K562 (cell line): ENCODE results near the gene MADD. TPM values are rescaled to one million over a fixed set of nuclear protein-coding genes. Genes with fewer than 3 reads are reported as not detected.

ENCODE experiments used
- BCL6 ChIP-seq: fragments of 250-450 bp; sonication (Bioruptor Pico); IDR thresholded peaks from 2 replicates; pipeline ENCODE4 v1.4.0; 2020
- DACH1 ChIP-seq: fragments of 450-650 bp; IDR thresholded peaks from 2 replicates; pipeline ENCODE4 v1.6.1; 2018; ENCODE audit not compliant: partially characterized antibody
- IRF2 ChIP-seq: sonication (generic); formaldehyde crosslinking; IDR thresholded peaks from 2 replicates; pipeline ENCODE4 v1.8.1; 2022; ENCODE audit warnings: mild to moderate bottlenecking, missing genetic modification reagents
- KDM4B ChIP-seq, 2 experiments: fragments of 450-650 bp in 1 of 2; sonication (generic) in 1 of 2; IDR thresholded peaks; 2 replicates each; pipeline ENCODE4 v1.6.1; 2016 to 2017; ENCODE audit warnings: borderline replicate concordance in 2 of 2, antibody characterized with exemption in 1 of 2, low read depth in 1 of 2, mild to moderate bottlenecking in 1 of 2
- KLF16 ChIP-seq: IDR thresholded peaks from 2 replicates; pipeline ENCODE4 v1.6.1; 2016; ENCODE audit warnings: antibody characterized with exemption
- POLR2AphosphoS5 ChIP-seq: IDR thresholded peaks from 2 replicates; pipeline ENCODE4 v1.6.1; 2011; ENCODE audit warnings: mild to moderate bottlenecking, low read depth, low read length, moderate library complexity; ENCODE audit not compliant: control insufficient read depth, insufficient read depth
- PRMT5 ChIP-seq: sonication (generic); formaldehyde crosslinking; IDR thresholded peaks from 2 replicates; pipeline ENCODE4 v1.5.0; 2020; ENCODE audit warnings: missing genetic modification reagents
- TCF7 ChIP-seq: sonication (generic); IDR thresholded peaks from 2 replicates; pipeline ENCODE4 v1.6.1; 2016; ENCODE audit warnings: antibody characterized with exemption, borderline replicate concordance
- ZNF239 ChIP-seq: fragments of 250-450 bp; sonication (Bioruptor Pico); IDR thresholded peaks from 2 replicates; pipeline ENCODE4 v1.4.0; 2020; ENCODE audit warnings: mild to moderate bottlenecking
- ZNF347 ChIP-seq: fragments of 450-650 bp; formaldehyde crosslinking; IDR thresholded peaks from 2 replicates; pipeline ENCODE4 v1.4.0; 2020; ENCODE audit warnings: low read depth, mild to moderate bottlenecking, moderate library complexity
- polyA plus RNA-seq, 8 experiments: library from polyadenylated mRNA; depleted of rRNA in 4 of 8; stranded (reverse) in 5 of 8; unstranded in 3 of 8; fragments of >200 nt; fragmentation: Nextera tagmentation in 2 of 8; fragmentation: Illumina TruSeq in 1 of 8; extraction: Ambion mirVana in 2 of 8; extraction: Trizol in 1 of 8; gene quantifications; 2 replicates each; pipeline versions ENCODE4 v1.2.1 to v1.2.3, GENCODE V29; 2011 to 2014; ENCODE audit warnings: inconsistent platforms in 1 of 8, missing spikeins in 1 of 8
- total RNA-seq, 7 experiments: library from RNA; depleted of rRNA in 6 of 7; stranded (reverse); fragments of >200 nt in 6 of 7; fragmentation: Illumina TruSeq in 2 of 7; extraction: Trizol in 2 of 7; gene quantifications; 2 replicates each; pipeline versions ENCODE4 v1.2.1 to v1.2.3, GENCODE V29; 2011 to 2021; ENCODE audit warnings: low replicate concordance in 1 of 7
- TF ChIP-seq, protein P1 (sequence below): fragments of 450-650 bp; IDR thresholded peaks from 2 replicates; pipeline ENCODE4 v1.6.1; 2016; ENCODE audit warnings: low read depth
- TF ChIP-seq, protein P2 (sequence below): fragments of 250-450 bp; sonication (Bioruptor Pico); IDR thresholded peaks from 2 replicates; pipeline ENCODE4 v1.6.1; 2021; ENCODE audit warnings: mild to moderate bottlenecking
- TF ChIP-seq, protein P3 (sequence below): fragments of 150-350 bp; IDR thresholded peaks from 2 replicates; pipeline ENCODE4 v1.6.1; 2014; ENCODE audit warnings: low read depth, mild to moderate bottlenecking, low read length, borderline replicate concordance
- TF ChIP-seq, protein P4 (sequence below): fragments of 450-650 bp; formaldehyde crosslinking; IDR thresholded peaks from 2 replicates; pipeline ENCODE4 v1.4.0; 2020; ENCODE audit warnings: mild to moderate bottlenecking, moderate library complexity

The MADD gene
- total and polyA plus RNA-seq, 9 of the 15 experiments (the other 6 are each of a cell fraction or from before 2014, with no cell fraction given) = 0.68 to 57.6 (median 33.6) TPM

DNA sequence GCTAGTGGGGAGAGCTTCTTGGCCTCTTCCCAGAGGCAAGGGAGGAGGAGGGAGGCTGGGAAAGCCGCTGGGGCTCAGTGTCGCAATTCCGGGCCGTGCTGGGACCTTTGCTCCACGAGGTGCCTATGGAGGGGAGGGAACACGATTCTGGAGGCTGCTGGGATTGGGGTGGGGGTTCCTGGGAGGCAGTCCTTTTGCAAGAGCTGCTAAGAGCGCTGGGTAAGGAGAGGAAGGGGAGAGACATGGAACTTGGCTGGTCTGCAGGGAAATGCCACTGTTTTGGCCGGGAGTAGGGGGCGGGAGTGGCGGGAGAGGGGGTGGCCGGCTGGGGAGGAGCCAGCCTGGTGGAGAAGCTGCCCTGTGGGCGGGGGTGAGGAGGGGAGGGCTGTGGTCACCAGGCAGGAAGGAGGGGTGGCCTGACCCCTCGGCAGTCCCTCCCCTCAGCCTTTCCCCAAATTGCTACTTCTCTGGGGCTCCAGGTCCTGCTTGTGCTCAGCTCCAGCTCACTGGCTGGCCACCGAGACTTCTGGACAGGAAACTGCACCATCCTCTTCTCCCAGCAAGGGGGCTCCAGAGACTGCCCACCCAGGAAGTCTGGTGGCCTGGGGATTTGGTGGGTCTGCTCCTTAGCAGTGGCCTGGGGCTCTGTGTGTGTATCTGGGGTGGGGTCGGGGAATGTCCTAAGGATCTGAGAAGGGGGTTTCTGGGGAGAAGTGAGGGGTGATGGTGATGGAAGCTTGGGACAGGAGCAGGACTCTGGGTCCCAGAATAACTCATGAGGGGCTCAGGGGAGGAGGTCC is 12.2 kb upstream of the MADD start, which contains the start of gene NR1H3 (continued):
- TF ChIP-seq, protein P1, sequence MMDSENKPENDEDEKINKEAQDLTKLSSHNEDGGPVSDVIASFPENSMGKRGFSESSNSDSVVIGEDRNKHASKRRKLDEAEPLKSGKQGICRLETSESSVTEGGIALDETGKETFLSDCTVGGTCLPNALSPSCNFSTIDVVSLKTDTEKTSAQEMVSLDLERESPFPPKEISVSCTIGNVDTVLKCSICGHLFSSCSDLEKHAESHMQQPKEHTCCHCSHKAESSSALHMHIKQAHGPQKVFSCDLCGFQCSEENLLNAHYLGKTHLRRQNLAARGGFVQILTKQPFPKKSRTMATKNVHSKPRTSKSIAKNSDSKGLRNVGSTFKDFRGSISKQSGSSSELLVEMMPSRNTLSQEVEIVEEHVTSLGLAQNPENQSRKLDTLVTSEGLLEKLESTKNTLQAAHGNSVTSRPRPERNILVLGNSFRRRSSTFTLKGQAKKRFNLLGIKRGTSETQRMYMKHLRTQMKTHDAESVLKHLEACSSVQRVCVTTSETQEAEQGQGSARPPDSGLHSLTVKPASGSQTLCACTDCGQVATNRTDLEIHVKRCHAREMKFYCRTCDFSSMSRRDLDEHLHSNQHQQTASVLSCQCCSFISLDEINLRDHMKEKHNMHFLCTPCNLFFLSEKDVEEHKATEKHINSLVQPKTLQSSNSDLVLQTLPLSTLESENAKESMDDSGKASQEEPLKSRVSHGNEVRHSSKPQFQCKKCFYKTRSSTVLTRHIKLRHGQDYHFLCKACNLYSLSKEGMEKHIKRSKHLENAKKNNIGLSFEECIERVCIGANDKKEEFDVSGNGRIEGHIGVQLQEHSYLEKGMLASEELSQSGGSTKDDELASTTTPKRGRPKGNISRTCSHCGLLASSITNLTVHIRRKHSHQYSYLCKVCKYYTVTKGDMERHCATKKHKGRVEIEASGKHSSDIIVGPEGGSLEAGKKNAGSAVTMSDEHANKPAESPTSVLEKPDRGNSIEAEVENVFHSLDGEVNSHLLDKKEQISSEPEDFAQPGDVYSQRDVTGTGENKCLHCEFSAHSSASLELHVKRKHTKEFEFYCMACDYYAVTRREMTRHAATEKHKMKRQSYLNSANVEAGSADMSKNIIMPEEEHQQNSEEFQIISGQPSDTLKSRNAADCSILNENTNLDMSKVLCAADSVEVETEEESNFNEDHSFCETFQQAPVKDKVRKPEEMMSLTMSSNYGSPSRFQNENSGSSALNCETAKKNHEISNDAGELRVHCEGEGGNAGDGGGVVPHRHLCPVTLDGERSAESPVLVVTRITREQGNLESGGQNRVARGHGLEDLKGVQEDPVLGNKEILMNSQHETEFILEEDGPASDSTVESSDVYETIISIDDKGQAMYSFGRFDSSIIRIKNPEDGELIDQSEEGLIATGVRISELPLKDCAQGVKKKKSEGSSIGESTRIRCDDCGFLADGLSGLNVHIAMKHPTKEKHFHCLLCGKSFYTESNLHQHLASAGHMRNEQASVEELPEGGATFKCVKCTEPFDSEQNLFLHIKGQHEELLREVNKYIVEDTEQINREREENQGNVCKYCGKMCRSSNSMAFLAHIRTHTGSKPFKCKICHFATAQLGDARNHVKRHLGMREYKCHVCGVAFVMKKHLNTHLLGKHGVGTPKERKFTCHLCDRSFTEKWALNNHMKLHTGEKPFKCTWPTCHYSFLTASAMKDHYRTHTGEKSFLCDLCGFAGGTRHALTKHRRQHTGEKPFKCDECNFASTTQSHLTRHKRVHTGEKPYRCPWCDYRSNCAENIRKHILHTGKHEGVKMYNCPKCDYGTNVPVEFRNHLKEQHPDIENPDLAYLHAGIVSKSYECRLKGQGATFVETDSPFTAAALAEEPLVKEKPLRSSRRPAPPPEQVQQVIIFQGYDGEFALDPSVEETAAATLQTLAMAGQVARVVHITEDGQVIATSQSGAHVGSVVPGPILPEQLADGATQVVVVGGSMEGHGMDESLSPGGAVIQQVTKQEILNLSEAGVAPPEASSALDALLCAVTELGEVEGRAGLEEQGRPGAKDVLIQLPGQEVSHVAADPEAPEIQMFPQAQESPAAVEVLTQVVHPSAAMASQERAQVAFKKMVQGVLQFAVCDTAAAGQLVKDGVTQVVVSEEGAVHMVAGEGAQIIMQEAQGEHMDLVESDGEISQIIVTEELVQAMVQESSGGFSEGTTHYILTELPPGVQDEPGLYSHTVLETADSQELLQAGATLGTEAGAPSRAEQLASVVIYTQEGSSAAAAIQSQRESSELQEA = no peak
- TF ChIP-seq KDM4B (IDR thresholded peaks at IDR 0.05; ENCODE audit: borderline replicate concordance in 2 of 2, low read depth in 1 of 2) (no peak), PRMT5 (no peak), TCF7 (no peak), DACH1 (no peak), IRF2 (CRISPR knock-in tag) (no peak), ZNF347 (no peak), KLF16 (0 out of 2 replicates have a peak, but pooled peaks have one; percentile 34), POLR2AphosphoS5 (no peak), BCL6 (CRISPR knock-in tag) (no peak), ZNF239 (CRISPR knock-in tag) (no peak)
- TF ChIP-seq, protein P2, sequence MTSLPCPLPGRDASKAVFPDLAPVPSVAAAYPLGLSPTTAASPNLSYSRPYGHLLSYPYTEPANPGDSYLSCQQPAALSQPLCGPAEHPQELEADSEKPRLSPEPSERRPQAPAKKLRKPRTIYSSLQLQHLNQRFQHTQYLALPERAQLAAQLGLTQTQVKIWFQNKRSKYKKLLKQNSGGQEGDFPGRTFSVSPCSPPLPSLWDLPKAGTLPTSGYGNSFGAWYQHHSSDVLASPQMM (CRISPR knock-in tag) = no peak
- TF ChIP-seq, protein P3, sequence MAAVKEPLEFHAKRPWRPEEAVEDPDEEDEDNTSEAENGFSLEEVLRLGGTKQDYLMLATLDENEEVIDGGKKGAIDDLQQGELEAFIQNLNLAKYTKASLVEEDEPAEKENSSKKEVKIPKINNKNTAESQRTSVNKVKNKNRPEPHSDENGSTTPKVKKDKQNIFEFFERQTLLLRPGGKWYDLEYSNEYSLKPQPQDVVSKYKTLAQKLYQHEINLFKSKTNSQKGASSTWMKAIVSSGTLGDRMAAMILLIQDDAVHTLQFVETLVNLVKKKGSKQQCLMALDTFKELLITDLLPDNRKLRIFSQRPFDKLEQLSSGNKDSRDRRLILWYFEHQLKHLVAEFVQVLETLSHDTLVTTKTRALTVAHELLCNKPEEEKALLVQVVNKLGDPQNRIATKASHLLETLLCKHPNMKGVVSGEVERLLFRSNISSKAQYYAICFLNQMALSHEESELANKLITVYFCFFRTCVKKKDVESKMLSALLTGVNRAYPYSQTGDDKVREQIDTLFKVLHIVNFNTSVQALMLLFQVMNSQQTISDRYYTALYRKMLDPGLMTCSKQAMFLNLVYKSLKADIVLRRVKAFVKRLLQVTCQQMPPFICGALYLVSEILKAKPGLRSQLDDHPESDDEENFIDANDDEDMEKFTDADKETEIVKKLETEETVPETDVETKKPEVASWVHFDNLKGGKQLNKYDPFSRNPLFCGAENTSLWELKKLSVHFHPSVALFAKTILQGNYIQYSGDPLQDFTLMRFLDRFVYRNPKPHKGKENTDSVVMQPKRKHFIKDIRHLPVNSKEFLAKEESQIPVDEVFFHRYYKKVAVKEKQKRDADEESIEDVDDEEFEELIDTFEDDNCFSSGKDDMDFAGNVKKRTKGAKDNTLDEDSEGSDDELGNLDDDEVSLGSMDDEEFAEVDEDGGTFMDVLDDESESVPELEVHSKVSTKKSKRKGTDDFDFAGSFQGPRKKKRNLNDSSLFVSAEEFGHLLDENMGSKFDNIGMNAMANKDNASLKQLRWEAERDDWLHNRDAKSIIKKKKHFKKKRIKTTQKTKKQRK = no peak
- TF ChIP-seq, protein P4, sequence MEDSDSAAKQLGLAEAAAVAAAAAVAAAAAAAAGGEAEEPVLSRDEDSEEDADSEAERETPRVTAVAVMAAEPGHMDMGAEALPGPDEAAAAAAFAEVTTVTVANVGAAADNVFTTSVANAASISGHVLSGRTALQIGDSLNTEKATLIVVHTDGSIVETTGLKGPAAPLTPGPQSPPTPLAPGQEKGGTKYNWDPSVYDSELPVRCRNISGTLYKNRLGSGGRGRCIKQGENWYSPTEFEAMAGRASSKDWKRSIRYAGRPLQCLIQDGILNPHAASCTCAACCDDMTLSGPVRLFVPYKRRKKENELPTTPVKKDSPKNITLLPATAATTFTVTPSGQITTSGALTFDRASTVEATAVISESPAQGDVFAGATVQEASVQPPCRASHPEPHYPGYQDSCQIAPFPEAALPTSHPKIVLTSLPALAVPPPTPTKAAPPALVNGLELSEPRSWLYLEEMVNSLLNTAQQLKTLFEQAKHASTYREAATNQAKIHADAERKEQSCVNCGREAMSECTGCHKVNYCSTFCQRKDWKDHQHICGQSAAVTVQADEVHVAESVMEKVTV (CRISPR knock-in tag) = peak; percentile 42
